Astrocyte of the hippocampus (primary cell): Measurements from ENCODE around the gene RIC8A.
A peak's percentile ranks its signal among the peaks of the same experiment; 100 is the strongest.

Experiments used
- DNase-seq: peaks from one replicate; pipeline ENCODE4 v3.0.0; 2011; ENCODE audit warnings: low read depth, low spot score

RIC8A gene

DNA sequence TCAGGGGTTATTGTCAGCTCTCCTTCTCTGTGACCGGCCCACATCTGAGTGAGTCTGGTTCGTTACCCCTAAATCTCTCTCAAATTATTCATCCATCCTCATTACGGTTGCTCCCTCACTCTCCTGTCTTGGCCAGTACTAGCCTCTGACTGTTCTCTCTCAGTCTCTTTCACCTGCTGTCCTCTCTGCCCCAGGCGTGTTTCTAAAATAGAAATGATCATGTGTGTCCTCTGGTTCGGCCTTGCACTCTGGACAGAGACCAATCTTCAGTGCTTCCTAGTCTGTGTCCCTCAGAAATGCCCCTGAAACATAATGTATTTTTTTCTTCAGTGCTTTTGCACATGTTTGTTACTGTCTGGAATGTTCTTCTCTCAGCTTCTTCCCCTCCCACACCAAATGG, 34.1 kb downstream of the RIC8A start:
- no peak for DNase-seq

DNA sequence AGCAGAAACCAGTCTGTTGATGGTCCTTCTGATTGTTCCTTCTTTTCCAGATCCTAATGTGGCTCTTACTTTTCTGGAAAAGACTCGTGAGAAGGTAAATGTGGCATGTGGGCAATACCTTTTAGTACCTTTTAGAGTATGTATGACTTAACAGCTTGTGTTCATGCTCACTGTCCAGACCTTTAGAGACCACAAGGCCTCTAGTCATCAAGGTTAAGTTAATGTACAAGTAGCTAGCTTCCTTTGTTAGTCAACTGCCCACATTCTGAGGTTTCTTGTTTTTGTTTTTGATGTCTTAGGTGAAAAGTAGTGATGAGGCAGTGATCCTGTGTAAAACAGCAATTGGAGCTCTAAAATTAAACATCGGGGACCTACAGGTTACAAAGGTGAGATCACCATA, 36.9 kb downstream of the RIC8A start:
- no peak for DNase-seq

DNA sequence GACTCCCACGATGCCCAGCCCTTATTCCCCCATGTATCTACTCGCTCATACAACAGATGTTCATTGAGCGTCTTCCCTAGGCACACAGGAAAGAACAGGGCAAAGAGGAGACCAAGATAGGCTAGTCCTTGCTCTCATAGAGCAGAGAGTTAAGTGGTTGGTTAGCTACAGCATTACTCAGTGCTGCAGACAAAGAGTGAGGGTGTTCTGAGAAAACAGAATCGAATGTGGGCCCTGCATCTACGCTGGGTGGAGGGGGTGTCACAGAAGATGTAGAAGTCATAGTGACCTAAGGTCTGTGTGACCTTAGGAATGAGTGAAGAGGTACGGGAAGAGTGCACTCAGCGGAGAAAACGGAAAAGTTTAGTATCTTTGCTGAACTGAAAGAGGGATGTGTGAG, 41.6 kb downstream of the RIC8A start:
- DNase-seq: no peak

DNA sequence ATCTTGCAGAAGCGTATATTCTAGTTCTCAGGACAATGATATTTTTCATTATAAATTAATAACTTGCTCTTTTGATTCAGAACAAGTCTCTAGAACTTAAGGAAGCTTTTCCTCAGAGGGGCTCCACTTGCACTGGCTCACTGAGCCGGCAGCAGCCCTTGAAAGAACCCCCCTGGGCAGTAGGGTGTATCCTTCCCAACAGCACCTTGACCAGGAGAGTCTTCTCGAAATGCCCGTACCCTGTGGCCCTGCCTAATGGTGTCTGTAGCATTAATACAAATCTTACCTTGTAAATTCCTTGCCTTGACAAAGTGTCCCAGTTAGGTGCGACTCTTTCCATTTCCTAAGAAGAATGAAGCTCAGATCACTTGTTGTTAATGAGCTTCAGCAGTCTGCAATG, 42.8 kb downstream of the RIC8A start:
- DNase-seq: no peak

DNA sequence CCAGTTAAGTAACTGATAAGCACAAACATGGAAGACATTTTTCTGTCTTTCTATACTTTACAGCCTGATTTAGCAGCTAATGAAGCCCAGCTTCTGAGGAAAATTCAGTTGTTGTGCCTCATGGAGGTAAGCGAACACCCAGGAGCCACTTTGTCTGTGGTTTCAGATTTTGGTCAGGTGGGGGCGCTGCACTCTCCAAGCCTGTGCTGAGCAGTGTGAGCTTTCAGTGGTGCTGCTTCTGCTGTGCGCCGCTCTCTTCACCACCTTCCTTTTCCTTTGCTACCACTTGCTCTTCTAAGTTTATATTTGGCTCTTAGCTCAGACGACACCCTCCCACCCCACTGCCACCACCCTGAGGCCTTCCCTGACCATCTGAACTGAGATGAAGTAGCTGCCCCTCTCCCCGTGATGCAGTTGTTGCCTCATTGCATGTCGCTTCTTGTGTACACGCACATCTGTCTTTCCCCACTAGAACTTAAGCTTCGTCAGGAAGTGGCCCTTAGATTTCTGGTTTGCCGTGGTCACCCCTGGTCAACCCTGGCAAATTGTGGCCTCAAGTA, 43.3 kb downstream of the RIC8A start:
- peak; percentile 75 for DNase-seq

DNA sequence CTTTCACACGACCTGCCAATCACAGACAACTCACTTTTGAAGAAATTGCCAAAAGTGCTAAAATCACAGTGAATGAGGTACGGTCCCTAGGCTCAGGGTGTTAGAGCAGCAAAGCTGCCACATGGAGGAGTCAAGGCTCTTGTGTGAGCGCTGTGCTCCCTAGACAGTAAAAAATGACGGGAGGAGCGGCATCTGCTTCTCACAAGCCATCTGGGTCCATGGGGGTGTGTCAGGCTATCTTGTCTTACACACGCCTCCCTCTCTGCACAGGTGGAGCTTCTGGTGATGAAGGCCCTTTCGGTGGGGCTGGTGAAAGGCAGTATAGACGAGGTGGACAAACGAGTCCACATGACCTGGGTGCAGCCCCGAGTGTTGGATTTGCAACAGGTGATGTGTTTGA, 44.0 kb downstream of the RIC8A start:
- DNase-seq: no peak

DNA sequence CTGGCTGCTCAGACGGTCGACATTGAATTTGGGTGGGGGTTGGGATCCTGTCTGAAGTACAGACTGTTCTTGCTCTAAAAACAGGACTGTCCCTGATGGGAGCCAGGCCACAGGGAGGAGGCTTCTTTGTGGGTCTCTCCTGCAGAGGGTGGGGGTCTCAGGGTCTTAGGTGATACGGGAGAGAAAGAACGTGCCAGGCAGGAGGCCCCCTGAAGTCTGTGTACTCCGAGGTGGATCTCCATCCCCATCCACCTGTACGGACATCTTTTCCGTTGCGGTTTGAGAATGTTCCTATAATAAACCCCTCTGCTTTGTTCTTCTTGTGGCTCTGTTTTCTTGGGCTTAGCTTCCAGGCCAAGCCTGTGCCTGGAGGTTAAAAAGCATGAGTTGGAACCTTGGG, 45.2 kb downstream of the RIC8A start:
- DNase-seq: no peak

DNA sequence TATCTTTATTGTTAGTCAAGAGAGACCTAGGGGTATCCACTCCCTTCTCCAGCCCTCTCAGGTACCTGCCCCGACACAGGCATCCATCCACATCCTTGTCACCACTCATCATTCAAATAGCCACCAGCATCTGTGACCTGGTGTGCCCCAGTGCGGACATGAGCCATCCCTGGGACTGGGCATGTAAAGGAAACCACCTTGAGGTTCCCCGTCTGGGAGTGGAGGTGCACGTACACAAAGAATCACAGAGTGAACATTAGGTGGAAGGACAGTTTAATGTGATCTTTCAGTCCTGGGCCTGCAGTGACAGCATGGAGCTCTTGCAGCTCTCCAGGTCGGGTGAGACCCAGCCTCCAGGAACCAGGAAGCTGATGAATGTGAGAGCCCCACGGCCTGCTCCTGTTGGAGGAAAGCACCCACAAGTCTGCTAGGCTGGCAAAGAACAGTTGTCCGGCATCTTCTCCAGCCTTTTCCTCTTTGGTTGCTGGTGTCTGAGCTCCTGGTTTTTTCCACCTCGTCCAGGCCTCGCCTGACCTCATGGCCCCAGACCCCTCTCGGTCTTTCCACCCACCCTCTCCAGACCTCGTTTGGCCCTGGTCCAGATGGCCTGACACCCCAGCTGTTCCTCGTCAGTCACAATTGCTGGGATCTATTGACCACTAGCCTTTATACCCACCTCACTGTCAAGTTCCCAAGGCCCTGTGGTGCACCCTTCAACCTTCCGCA, 45.8 kb downstream of the RIC8A start:
- DNase-seq: no peak

DNA sequence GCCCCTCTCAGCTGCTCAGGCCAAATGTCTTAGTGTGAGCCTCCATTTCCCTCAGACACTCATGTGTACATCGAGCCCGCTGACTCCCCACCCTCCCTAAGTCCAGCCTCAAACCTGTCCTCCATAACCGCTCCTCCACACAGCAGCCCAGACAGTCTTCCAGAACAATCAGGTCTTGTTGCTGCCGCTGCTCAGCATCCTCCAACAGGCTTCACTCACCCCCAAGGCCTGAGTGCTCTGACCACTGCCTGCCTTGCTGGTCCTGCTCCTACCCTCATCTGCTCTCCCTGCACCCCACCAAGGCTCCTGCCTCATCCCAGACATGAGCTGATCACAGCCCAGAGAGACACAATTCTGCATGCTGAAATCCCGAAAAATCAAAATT, 46.4 kb downstream of the RIC8A start:
- DNase-seq: no peak

DNA sequence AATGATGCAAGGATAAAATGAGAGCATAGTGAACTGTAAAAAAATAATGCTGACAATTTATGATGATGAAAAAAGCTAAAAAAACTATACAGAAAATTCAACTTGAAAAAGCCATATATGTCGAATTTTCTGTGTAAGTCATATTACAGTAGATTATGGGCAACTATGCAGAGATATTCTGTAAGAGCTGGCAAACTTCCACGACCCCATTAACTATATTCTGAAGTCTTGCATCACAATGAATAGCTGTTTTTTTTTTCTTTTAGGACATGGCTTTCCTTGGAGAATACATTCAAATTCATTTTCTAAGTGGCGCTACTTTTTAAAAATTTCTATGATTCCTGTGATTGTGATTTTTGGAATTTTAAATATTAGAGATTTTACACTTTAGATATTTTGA, 47.7 kb downstream of the RIC8A start:
- no peak for DNase-seq

DNA sequence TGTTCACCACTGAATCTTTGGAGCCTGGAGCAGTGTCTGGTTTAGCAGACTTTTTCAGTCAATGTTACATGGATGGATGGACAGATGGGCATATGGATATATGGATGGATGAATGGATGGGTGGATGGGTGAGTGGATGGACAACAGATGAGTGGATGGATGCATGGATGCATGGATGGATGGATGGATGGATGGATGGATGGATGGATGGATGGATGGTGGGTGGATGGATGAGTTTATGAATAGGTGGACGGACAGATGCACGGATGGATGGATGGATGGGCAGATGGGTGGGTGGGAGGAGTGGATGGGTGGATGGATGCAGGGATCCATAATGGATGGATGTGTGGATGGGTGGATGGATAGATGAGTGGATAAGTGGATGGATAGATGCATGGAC, 48.3 kb downstream of the RIC8A start:
- no peak for DNase-seq

DNA sequence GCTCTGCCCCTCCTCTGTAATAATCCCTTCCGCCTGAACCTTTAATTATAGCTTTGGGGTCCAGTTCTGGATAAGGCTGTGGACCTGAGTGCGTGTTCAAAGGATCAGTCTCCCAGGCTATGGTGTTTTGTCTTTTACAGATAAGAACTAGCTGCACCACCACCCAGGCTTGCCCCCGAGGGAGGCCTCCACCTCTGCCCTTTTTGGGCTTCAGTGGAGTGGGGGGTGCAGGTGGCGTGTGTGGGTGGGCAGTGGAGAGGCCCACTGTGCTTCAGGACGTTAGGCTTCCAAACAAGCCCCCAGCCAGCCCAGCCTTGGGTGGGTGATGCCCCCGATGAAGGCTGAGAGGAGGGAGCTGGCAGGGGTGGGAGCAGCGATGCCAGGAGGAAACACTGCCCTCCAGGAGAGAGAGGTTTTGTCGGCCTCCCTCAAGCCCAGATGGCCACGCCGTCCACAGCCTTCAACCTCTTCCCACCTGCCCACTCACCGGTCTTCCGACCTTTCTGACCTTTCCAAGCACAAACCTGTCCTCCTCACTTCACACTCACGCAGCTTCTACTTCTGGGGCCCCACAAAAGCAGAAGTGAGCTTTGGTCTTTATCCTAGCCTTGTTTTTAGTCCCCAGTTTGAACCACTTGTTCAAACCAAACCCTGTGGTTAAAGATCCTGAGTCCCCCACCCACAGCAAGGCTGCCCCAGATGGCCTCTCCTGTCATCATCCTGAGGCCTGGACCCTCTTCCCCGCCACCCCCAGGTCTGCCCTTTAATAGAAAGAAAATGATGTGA, 49.6 kb downstream of the RIC8A start:
- DNase-seq: no peak

DNA sequence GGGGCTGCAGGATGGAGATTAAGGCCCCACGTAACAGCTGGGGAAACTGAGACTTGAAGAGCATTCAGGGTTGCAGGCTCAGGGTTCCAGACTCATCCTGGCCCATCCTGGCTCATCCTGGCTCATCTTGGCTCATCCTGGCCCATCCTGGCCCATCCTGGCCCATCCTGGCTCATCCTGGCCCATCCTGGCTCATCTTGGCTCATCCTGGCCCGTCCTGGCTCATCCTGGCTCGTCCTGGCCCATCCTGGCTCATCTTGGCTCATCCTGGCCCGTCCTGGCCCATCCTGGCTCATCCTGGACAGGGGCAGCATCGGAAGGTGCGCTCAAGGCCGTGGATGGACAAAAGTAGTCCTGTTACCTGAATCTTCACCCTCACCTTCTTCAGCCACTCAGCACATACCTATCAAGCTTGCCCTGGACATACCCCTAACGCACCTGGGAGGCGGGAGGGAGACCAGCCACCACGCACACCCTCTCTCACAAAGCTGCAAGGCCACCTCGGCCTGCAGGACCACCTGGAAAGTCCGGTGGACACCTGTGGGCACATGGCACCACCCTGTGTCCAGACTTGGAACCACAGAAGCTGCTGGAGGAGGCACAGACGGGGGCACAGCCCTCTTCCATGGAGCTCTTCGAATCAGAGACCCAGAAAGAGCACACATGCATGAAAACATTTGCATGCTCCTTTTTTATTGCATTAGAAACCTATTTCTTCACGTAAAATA, 50.4 kb downstream of the RIC8A start:
- no peak for DNase-seq

DNA sequence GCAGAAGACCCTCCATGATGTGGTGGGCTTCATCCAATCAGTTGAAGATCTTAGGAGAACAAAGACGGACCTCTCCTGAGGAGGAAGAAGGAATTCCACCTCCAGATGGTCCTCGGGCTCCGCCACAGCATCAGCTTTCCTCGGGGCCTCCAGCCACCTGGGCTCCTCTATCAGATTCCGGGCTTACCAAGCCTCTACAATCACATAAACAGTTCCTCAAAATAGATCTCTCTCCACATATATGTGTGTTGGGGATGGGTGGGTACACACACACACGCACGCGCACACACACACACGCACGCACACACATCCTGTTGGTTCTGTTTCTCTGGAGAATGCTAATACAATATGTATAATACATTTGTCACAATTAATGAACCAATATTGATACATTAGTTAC, 51.9 kb downstream of the RIC8A start:
- DNase-seq: no peak

DNA sequence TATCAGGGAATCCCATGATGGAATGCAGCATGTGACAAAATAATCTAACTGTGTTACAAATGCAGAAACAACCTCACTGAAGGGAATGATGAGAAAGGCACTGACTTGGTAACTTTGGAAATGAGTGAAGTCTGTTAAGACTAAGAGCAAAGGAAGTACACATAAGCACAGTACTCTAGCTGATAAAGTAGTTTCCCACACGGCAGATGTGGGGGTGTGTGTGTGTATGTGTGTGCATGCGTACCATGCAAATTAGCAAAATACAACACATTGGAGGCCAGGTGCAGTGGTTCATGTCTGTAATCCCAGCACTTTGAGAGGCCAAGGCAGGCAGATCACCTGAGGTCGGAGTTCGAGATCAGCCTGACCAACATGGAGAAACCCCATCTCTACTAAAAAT, 54.1 kb downstream of the RIC8A start:
- DNase-seq: no peak
